Activated CD4-positive, alpha-beta T cell treated with anti-CD3 and anti-CD28 coated beads, Interleukin-2, Interleukin-6, amounts not matched to agents 100 ng/mL and 50 ng/mL, durations not matched to agents 16 hours and 8 hours (primary cell): ENCODE results near the gene TAS2R16.

Experiments used
- DNase-seq: peaks from one replicate; pipeline ENCODE4 v3.0.0-alpha.2; 2020

The TAS2R16 gene

GRCh38 chr7:122995600-122995999 is at the start of gene TAS2R16:
TAS2R16 (minus strand) TSS chr7:122995700; CDS start chr7:122995634, 66 bp downstream.
- no peak for DNase-seq

GRCh38 chr7:123043642-123044041 is 48.1 kb upstream of the TAS2R16 start:
- no peak for DNase-seq

- DNase-seq, result no peak
These were observed 45.6 kb upstream of the TAS2R16 start for GRCh38 chr7:123041101-123041500.

- DNase-seq, result no peak
These were observed 43.8 kb upstream of the TAS2R16 start for GRCh38 chr7:123039269-123039668.

- DNase-seq, result no peak
These were observed 38.6 kb upstream of the TAS2R16 start for GRCh38 chr7:123034106-123034505.

GRCh38 chr7:123030631-123031030 is 35.1 kb upstream of the TAS2R16 start:
- DNase-seq, result no peak

- no peak for DNase-seq
These were observed 32.8 kb upstream of the TAS2R16 start for GRCh38 chr7:123028339-123028738.

- DNase-seq, result no peak
These were observed 30.8 kb upstream of the TAS2R16 start for GRCh38 chr7:123026251-123026650.

GRCh38 chr7:123024989-123025758 is 29.7 kb upstream of the TAS2R16 start:
- no peak for DNase-seq

- no peak for DNase-seq
These were observed 27.6 kb upstream of the TAS2R16 start for GRCh38 chr7:123023126-123023525.

GRCh38 chr7:123022576-123022975 is 27.1 kb upstream of the TAS2R16 start:
- DNase-seq, result no peak

- DNase-seq, result no peak
These were observed 16.9 kb upstream of the TAS2R16 start for GRCh38 chr7:123012435-123012834.

GRCh38 chr7:123011766-123012369 is 16.4 kb upstream of the TAS2R16 start:
- DNase-seq, result no peak

GRCh38 chr7:123004931-123005330 is 9.4 kb upstream of the TAS2R16 start:
- DNase-seq, result no peak

- no peak for DNase-seq
These were observed 8.1 kb upstream of the TAS2R16 start for GRCh38 chr7:123003539-123004126.

- DNase-seq, result no peak
These were observed 5.9 kb downstream of the TAS2R16 start for GRCh38 chr7:122989577-122989976.

- no peak for DNase-seq
These were observed 6.5 kb downstream of the TAS2R16 start for GRCh38 chr7:122989041-122989440.

- no peak for DNase-seq
These were observed 7.2 kb downstream of the TAS2R16 start for GRCh38 chr7:122988333-122988732.

- no peak for DNase-seq
These were observed 8.0 kb downstream of the TAS2R16 start for GRCh38 chr7:122987463-122987862.

GRCh38 chr7:122984021-122984420 is 11.5 kb downstream of the TAS2R16 start:
- DNase-seq, result no peak

GRCh38 chr7:122983261-122983660 is 12.2 kb downstream of the TAS2R16 start:
- DNase-seq, result no peak

GRCh38 chr7:122975341-122975740 is 20.2 kb downstream of the TAS2R16 start:
- no peak for DNase-seq

- no peak for DNase-seq
These were observed 21.3 kb downstream of the TAS2R16 start for GRCh38 chr7:122974229-122974628.

GRCh38 chr7:122972056-122972455 is 23.4 kb downstream of the TAS2R16 start:
- no peak for DNase-seq
